Keratinocyte (primary cell): ENCODE results near the gene WAC.

ENCODE experiments used
- CTCF ChIP-seq, 3 experiments: IDR thresholded peaks in 1 of 3; conservative IDR thresholded peaks in 1 of 3; optimal IDR thresholded peaks in 1 of 3; 2 replicates in 2 of 3; 3 replicates in 1 of 3; pipeline versions ENCODE3 to v1.5.1; 2011; ENCODE audit warnings: low read length in 3 of 3, mild to moderate bottlenecking in 3 of 3, moderate library complexity in 2 of 3, control low read depth in 1 of 3, inconsistent platforms in 1 of 3; ENCODE audit not compliant: insufficient read depth in 2 of 3; ENCODE audit errors: extremely low read depth in 1 of 3
- EZH2 ChIP-seq: IDR thresholded peaks from one replicate; pipeline ENCODE4 v1.6.1; 2012; ENCODE audit warnings: inconsistent platforms, mild to moderate bottlenecking, low read length, moderate library complexity

GRCh38 chr10:28496017-28496416 lies 36.9 kb upstream of the WAC start:
- no peak for TF ChIP-seq CTCF (optimal IDR thresholded peaks at IDR 0.05 in 1 of 3, IDR thresholded peaks at IDR 0.05 in 1 of 3, conservative IDR thresholded peaks at IDR 0.05 in 1 of 3; ENCODE audit: extremely low read depth in 1 of 3, insufficient read depth in 2 of 3, low read length in 3 of 3)
- TF ChIP-seq EZH2, result no peak
